GM12872 (cell line): ENCODE measurements around the gene GXYLT2.

Experiments used
- TF ChIP-seq, protein P1 (sequence below): IDR thresholded peaks from 3 replicates; pipeline ENCODE4 v1.5.1; 2011; ENCODE audit warnings: low read depth, mild to moderate bottlenecking, low read length, moderate library complexity; ENCODE audit not compliant: insufficient read depth

The GXYLT2 gene

DNA sequence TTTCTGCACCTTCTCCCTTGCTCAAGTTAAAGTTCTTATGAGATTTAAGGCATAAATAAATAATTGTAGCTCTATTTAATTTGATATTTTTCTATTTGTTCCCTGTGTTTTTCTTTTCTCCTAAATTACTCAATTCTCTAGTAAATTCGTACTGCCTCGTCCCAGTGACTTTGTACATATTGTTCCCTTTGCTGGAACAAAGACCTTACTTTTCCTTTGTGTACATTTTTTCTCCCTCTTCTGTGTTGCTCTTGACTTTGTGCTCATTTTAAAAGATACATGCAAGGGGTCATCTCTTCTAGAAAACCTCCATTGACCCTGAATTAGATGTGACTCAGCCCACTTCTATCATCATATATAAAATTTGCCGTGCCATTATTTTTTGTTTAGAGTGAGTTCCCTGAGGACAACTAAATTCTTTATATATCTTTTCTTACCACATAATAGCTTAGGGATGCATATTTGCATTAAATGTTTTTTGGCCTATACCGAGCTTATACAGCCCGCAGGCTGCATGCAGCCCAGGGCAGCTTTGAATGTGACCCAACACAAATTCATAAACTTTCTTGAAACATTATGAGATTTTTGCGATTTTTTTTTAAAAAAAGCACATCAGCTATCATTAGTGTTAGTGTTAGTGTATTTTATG, 138.4 kb downstream of the GXYLT2 start:
- TF ChIP-seq, protein P1, sequence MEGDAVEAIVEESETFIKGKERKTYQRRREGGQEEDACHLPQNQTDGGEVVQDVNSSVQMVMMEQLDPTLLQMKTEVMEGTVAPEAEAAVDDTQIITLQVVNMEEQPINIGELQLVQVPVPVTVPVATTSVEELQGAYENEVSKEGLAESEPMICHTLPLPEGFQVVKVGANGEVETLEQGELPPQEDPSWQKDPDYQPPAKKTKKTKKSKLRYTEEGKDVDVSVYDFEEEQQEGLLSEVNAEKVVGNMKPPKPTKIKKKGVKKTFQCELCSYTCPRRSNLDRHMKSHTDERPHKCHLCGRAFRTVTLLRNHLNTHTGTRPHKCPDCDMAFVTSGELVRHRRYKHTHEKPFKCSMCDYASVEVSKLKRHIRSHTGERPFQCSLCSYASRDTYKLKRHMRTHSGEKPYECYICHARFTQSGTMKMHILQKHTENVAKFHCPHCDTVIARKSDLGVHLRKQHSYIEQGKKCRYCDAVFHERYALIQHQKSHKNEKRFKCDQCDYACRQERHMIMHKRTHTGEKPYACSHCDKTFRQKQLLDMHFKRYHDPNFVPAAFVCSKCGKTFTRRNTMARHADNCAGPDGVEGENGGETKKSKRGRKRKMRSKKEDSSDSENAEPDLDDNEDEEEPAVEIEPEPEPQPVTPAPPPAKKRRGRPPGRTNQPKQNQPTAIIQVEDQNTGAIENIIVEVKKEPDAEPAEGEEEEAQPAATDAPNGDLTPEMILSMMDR: no peak
